GM23338 (cell line): ENCODE measurements around the gene ISL1. TPM values are rescaled to one million over a fixed set of nuclear protein-coding genes. Genes with fewer than 3 reads are reported as not detected.

Experiments
- ATAC-seq: fragments of 200-7000 bp; cut with Tn5 transposase; 3 replicates; pipeline ENCODE4 v1.9.1; 2020
- DNase-seq: peaks from one replicate; pipeline ENCODE4 v3.0.0-alpha.2; 2015; ENCODE audit warnings: low spot score
- H2AFZ ChIP-seq: fragments of 200-600 bp; sonication (generic); 2 replicates; pipeline ENCODE4 v1.8.0; 2016; ENCODE audit warnings: antibody characterized with exemption, mild to moderate bottlenecking, moderate library complexity
- H3F3A ChIP-seq: fragments of 200-600 bp; sonication (generic); replicated peaks from 2 replicates; pipeline ENCODE4 v1.8.0; 2017; ENCODE audit warnings: antibody characterized with exemption, mixed run types, low read depth
- H3K27ac ChIP-seq: fragments of 200-600 bp; sonication (generic); 2 replicates; pipeline ENCODE4 v1.6.1; 2016; ENCODE audit warnings: low read depth
- H3K27me3 ChIP-seq: fragments of 200-600 bp; sonication (generic); 2 replicates; pipeline ENCODE4 v1.8.0; 2016; ENCODE audit warnings: mild to moderate bottlenecking, mixed run types, moderate library complexity; ENCODE audit not compliant: insufficient read depth
- H3K36me3 ChIP-seq: fragments of 200-600 bp; sonication (generic); 2 replicates; pipeline ENCODE4 v1.8.0; 2016; ENCODE audit warnings: mild to moderate bottlenecking; ENCODE audit not compliant: insufficient read depth
- H3K4me1 ChIP-seq: fragments of 200-600 bp; sonication (generic); 2 replicates; pipeline ENCODE4 v1.8.0; 2016; ENCODE audit warnings: mild to moderate bottlenecking, moderate library complexity; ENCODE audit not compliant: insufficient read depth
- H3K4me2 ChIP-seq: fragments of 200-600 bp; sonication (generic); 2 replicates; pipeline ENCODE4 v1.7.1; 2017; ENCODE audit warnings: mixed run types
- H3K4me3 ChIP-seq: fragments of 200-600 bp; sonication (generic); 2 replicates; pipeline ENCODE4 v1.6.1; 2016; ENCODE audit warnings: mixed run types
- H3K79me2 ChIP-seq: fragments of 200-600 bp; sonication (generic); replicated peaks from 2 replicates; pipeline ENCODE4 v1.8.0; 2017; ENCODE audit warnings: mild to moderate bottlenecking; ENCODE audit not compliant: insufficient read depth
- H3K9me2 ChIP-seq: fragments of 200-600 bp; sonication (generic); 2 replicates; pipeline ENCODE4 v1.8.0; 2017; ENCODE audit not compliant: insufficient read depth
- H4K20me1 ChIP-seq: fragments of 200-600 bp; sonication (generic); replicated peaks from 2 replicates; pipeline ENCODE4 v1.8.0; 2017; ENCODE audit warnings: mild to moderate bottlenecking; ENCODE audit not compliant: insufficient read depth
- H3K27ac Mint-ChIP-seq: 2 replicates; pipeline ENCODE4 v1.8.0; 2020; ENCODE audit warnings: inconsistent platforms, mild to moderate bottlenecking, moderate library complexity, mixed read lengths
- H3K27me3 Mint-ChIP-seq: 3 replicates; pipeline ENCODE4 v1.8.0; 2022; ENCODE audit warnings: low read depth, mild to moderate bottlenecking, moderate library complexity, mixed read lengths, inconsistent platforms; ENCODE audit not compliant: insufficient read depth, poor library complexity
- H3K36me3 Mint-ChIP-seq: 3 replicates; pipeline ENCODE4 v1.8.0; 2021; ENCODE audit warnings: low read depth, mild to moderate bottlenecking, inconsistent platforms, moderate library complexity, mixed read lengths
- H3K4me1 Mint-ChIP-seq: 3 replicates; pipeline ENCODE4 v1.8.0; 2020; ENCODE audit warnings: mild to moderate bottlenecking, inconsistent platforms, mixed read lengths
- H3K4me3 Mint-ChIP-seq: 3 replicates; pipeline ENCODE4 v1.8.0; 2021; ENCODE audit warnings: moderate library complexity, mild to moderate bottlenecking, inconsistent platforms, mixed read lengths
- H3K9me3 Mint-ChIP-seq: 3 replicates; pipeline ENCODE4 v1.8.0; 2020; ENCODE audit warnings: moderate library complexity, mild to moderate bottlenecking, inconsistent platforms, mixed read lengths
- CREB1 ChIP-seq: fragments of 250-450 bp; sonication (Bioruptor Pico); IDR thresholded peaks from 2 replicates; pipeline ENCODE4 v1.5.0; 2020; ENCODE audit warnings: low read depth, mild to moderate bottlenecking, moderate library complexity
- EZH2 ChIP-seq: fragments of 200-600 bp; sonication (generic); IDR thresholded peaks from one replicate; pipeline ENCODE4 v1.8.0; 2017; ENCODE audit warnings: antibody characterized with exemption, mild to moderate bottlenecking, low read depth; ENCODE audit not compliant: unreplicated experiment
- EZH2phosphoT487 ChIP-seq: fragments of 200-600 bp; sonication (generic); IDR thresholded peaks from one replicate; pipeline ENCODE4 v1.8.1; 2018; ENCODE audit warnings: antibody characterized with exemption; ENCODE audit not compliant: unreplicated experiment
- JUNB ChIP-seq: IDR thresholded peaks from one replicate; pipeline ENCODE4 v1.6.1; 2016; ENCODE audit warnings: antibody characterized with exemption; ENCODE audit not compliant: unreplicated experiment
- NANOG ChIP-seq: IDR thresholded peaks from 2 replicates; pipeline ENCODE4 v1.6.1; 2016; ENCODE audit warnings: antibody characterized with exemption, borderline replicate concordance
- POLR2AphosphoS5 ChIP-seq: IDR thresholded peaks from 2 replicates; pipeline ENCODE4 v1.6.1; 2016; ENCODE audit warnings: antibody characterized with exemption, low read depth
- STAT1 ChIP-seq: IDR thresholded peaks from one replicate; pipeline ENCODE4 v1.6.1; 2016; ENCODE audit warnings: antibody characterized with exemption; ENCODE audit not compliant: unreplicated experiment
- ZNF114 ChIP-seq: fragments of 250-450 bp; sonication (Bioruptor Pico); IDR thresholded peaks from 2 replicates; pipeline ENCODE4 v1.5.0; 2020; ENCODE audit warnings: mild to moderate bottlenecking, moderate library complexity
- ZNF331 ChIP-seq: fragments of 250-450 bp; sonication (Bioruptor Pico); IDR thresholded peaks from 2 replicates; pipeline ENCODE4 v1.5.0; 2020; ENCODE audit warnings: low read depth, mild to moderate bottlenecking, moderate library complexity
- polyA plus RNA-seq: library from polyadenylated mRNA; unstranded; fragments of >200 nt; fragmentation: Nextera tagmentation; extraction: Ambion mirVana; gene quantifications from 2 replicates; pipeline ENCODE4 v1.2.1, GENCODE V29; 2016
- total RNA-seq: library from RNA; depleted of rRNA; stranded (reverse); fragments of >200 nt; shearing (Covaris generic); gene quantifications from 2 replicates; pipeline ENCODE4 v1.2.3, GENCODE V29; 2014
- TF ChIP-seq, protein P1 (sequence below): fragments of 250-450 bp; sonication (Bioruptor Pico); IDR thresholded peaks from 2 replicates; pipeline ENCODE4 v1.5.0; 2020; ENCODE audit warnings: mild to moderate bottlenecking, moderate library complexity
- TF ChIP-seq, protein P2 (sequence below): IDR thresholded peaks from 2 replicates; pipeline ENCODE4 v1.6.1; 2016; ENCODE audit warnings: antibody characterized with exemption
- TF ChIP-seq, protein P3 (sequence below): IDR thresholded peaks from one replicate; pipeline ENCODE4 v1.6.1; 2018; ENCODE audit warnings: antibody characterized with exemption; ENCODE audit not compliant: unreplicated experiment
- TF ChIP-seq, protein P4 (sequence below), 2 experiments: fragments of 200-600 bp in 1 of 2; sonication (generic) in 1 of 2; conservative IDR thresholded peaks; 2 replicates each; pipeline versions ENCODE4 v1.5.1 to v1.6.1; 2016 to 2017; ENCODE audit warnings: antibody characterized with exemption in 2 of 2, low read depth in 2 of 2, mild to moderate bottlenecking in 2 of 2, moderate library complexity in 1 of 2

Gene ISL1
- total and polyA plus RNA-seq, 2 experiments from 2014 or later = 0.38 to 0.55 TPM

- Mint-ChIP-seq H3K27ac (no peak overlapping the region), H3K27me3 (peaks cover 13% of the 10 kb centered on the region), H3K36me3 (no peaks in the 10 kb centered on the region), H3K4me3 (no peak overlapping the region), H3K9me3 (no peaks in the 10 kb centered on the region), H3K4me1 (peaks cover 10% of the 10 kb centered on the region; the same call in 2 of the 3 replicates)
- no peak for DNase-seq
- no peaks in the 10 kb centered on the region for H3F3A ChIP-seq
- no peak for ATAC-seq
- TF ChIP-seq, protein P1, sequence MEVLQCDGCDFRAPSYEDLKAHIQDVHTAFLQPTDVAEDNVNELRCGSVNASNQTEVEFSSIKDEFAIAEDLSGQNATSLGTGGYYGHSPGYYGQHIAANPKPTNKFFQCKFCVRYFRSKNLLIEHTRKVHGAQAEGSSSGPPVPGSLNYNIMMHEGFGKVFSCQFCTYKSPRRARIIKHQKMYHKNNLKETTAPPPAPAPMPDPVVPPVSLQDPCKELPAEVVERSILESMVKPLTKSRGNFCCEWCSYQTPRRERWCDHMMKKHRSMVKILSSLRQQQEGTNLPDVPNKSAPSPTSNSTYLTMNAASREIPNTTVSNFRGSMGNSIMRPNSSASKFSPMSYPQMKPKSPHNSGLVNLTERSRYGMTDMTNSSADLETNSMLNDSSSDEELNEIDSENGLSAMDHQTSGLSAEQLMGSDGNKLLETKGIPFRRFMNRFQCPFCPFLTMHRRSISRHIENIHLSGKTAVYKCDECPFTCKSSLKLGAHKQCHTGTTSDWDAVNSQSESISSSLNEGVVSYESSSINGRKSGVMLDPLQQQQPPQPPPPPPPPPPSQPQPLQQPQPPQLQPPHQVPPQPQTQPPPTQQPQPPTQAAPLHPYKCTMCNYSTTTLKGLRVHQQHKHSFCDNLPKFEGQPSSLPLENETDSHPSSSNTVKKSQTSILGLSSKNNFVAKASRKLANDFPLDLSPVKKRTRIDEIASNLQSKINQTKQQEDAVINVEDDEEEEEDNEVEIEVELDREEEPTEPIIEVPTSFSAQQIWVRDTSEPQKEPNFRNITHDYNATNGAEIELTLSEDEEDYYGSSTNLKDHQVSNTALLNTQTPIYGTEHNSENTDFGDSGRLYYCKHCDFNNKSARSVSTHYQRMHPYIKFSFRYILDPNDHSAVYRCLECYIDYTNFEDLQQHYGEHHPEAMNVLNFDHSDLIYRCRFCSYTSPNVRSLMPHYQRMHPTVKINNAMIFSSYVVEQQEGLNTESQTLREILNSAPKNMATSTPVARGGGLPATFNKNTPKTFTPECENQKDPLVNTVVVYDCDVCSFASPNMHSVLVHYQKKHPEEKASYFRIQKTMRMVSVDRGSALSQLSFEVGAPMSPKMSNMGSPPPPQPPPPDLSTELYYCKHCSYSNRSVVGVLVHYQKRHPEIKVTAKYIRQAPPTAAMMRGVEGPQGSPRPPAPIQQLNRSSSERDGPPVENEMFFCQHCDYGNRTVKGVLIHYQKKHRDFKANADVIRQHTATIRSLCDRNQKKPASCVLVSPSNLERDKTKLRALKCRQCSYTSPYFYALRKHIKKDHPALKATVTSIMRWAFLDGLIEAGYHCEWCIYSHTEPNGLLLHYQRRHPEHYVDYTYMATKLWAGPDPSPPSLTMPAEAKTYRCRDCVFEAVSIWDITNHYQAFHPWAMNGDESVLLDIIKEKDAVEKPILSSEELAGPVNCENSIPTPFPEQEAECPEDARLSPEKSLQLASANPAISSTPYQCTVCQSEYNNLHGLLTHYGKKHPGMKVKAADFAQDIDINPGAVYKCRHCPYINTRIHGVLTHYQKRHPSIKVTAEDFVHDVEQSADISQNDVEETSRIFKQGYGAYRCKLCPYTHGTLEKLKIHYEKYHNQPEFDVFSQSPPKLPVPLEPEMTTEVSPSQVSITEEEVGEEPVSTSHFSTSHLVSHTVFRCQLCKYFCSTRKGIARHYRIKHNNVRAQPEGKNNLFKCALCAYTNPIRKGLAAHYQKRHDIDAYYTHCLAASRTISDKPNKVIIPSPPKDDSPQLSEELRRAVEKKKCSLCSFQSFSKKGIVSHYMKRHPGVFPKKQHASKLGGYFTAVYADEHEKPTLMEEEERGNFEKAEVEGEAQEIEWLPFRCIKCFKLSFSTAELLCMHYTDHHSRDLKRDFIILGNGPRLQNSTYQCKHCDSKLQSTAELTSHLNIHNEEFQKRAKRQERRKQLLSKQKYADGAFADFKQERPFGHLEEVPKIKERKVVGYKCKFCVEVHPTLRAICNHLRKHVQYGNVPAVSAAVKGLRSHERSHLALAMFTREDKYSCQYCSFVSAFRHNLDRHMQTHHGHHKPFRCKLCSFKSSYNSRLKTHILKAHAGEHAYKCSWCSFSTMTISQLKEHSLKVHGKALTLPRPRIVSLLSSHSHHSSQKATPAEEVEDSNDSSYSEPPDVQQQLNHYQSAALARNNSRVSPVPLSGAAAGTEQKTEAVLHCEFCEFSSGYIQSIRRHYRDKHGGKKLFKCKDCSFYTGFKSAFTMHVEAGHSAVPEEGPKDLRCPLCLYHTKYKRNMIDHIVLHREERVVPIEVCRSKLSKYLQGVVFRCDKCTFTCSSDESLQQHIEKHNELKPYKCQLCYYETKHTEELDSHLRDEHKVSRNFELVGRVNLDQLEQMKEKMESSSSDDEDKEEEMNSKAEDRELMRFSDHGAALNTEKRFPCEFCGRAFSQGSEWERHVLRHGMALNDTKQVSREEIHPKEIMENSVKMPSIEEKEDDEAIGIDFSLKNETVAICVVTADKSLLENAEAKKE (CRISPR knock-in tag) = no peak
- TF ChIP-seq ZNF114 (CRISPR knock-in tag) = no peak
- no peak for TF ChIP-seq NANOG
- no peak for TF ChIP-seq EZH2
- TF ChIP-seq EZH2phosphoT487 = no peak
- TF ChIP-seq, protein P2, sequence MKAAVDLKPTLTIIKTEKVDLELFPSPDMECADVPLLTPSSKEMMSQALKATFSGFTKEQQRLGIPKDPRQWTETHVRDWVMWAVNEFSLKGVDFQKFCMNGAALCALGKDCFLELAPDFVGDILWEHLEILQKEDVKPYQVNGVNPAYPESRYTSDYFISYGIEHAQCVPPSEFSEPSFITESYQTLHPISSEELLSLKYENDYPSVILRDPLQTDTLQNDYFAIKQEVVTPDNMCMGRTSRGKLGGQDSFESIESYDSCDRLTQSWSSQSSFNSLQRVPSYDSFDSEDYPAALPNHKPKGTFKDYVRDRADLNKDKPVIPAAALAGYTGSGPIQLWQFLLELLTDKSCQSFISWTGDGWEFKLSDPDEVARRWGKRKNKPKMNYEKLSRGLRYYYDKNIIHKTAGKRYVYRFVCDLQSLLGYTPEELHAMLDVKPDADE = no peak
- TF ChIP-seq JUNB = no peak
- no peak for TF ChIP-seq STAT1
- TF ChIP-seq CREB1 (CRISPR knock-in tag) = no peak
- TF ChIP-seq, protein P3, sequence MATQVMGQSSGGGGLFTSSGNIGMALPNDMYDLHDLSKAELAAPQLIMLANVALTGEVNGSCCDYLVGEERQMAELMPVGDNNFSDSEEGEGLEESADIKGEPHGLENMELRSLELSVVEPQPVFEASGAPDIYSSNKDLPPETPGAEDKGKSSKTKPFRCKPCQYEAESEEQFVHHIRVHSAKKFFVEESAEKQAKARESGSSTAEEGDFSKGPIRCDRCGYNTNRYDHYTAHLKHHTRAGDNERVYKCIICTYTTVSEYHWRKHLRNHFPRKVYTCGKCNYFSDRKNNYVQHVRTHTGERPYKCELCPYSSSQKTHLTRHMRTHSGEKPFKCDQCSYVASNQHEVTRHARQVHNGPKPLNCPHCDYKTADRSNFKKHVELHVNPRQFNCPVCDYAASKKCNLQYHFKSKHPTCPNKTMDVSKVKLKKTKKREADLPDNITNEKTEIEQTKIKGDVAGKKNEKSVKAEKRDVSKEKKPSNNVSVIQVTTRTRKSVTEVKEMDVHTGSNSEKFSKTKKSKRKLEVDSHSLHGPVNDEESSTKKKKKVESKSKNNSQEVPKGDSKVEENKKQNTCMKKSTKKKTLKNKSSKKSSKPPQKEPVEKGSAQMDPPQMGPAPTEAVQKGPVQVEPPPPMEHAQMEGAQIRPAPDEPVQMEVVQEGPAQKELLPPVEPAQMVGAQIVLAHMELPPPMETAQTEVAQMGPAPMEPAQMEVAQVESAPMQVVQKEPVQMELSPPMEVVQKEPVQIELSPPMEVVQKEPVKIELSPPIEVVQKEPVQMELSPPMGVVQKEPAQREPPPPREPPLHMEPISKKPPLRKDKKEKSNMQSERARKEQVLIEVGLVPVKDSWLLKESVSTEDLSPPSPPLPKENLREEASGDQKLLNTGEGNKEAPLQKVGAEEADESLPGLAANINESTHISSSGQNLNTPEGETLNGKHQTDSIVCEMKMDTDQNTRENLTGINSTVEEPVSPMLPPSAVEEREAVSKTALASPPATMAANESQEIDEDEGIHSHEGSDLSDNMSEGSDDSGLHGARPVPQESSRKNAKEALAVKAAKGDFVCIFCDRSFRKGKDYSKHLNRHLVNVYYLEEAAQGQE = no peak
- no peak for TF ChIP-seq ZNF331
- TF ChIP-seq, protein P4, sequence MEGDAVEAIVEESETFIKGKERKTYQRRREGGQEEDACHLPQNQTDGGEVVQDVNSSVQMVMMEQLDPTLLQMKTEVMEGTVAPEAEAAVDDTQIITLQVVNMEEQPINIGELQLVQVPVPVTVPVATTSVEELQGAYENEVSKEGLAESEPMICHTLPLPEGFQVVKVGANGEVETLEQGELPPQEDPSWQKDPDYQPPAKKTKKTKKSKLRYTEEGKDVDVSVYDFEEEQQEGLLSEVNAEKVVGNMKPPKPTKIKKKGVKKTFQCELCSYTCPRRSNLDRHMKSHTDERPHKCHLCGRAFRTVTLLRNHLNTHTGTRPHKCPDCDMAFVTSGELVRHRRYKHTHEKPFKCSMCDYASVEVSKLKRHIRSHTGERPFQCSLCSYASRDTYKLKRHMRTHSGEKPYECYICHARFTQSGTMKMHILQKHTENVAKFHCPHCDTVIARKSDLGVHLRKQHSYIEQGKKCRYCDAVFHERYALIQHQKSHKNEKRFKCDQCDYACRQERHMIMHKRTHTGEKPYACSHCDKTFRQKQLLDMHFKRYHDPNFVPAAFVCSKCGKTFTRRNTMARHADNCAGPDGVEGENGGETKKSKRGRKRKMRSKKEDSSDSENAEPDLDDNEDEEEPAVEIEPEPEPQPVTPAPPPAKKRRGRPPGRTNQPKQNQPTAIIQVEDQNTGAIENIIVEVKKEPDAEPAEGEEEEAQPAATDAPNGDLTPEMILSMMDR (conservative IDR thresholded peaks at IDR 0.05; ENCODE audit: low read depth in 2 of 2) = no peak
- no peak for TF ChIP-seq POLR2AphosphoS5
- no peak overlapping the region for H3K27ac ChIP-seq
- H3K4me2 ChIP-seq = no peak overlapping the region
- peaks cover 52% of the 10 kb centered on the region for H3K27me3 ChIP-seq
- 0 out of 2 replicates have a peak, but pooled peaks cover 3% of the 10 kb centered on the region for H4K20me1 ChIP-seq
- no peak overlapping the region for H3K4me3 ChIP-seq
- H3K36me3 ChIP-seq = no peaks in the 10 kb centered on the region
- peaks cover 4% of the 10 kb centered on the region for H3K4me1 ChIP-seq
- H3K9me2 ChIP-seq = no peaks in the 10 kb centered on the region
- H3K79me2 ChIP-seq = no peaks in the 10 kb centered on the region
- no peak overlapping the region for H2AFZ ChIP-seq
Measured at GRCh38 chr5:51404255-51404654, 21.0 kb downstream of the ISL1 start.
